HPDE6-E6E7 (cell line): ENCODE measurements around the gene ACTRT2.

Experiments used
- DNase-seq: peaks from one replicate; pipeline ENCODE4 v3.0.0; 2011; ENCODE audit warnings: missing footprints; ENCODE audit errors: extremely low spot score

ACTRT2 gene

GRCh38 chr1:3017440-3018050 lies 3.7 kb upstream of the ACTRT2 start:
- DNase-seq, result no peak

GRCh38 chr1:3018051-3018471 lies 3.2 kb upstream of the ACTRT2 start:
- DNase-seq, result no peak

GRCh38 chr1:3018576-3018975 lies 2.7 kb upstream of the ACTRT2 start:
- DNase-seq, result no peak

- no peak for DNase-seq
Observed at GRCh38 chr1:3019007-3019515, 2.2 kb upstream of the ACTRT2 start.

GRCh38 chr1:3019516-3020051 lies 1.7 kb upstream of the ACTRT2 start:
- DNase-seq, result no peak

- DNase-seq, result no peak
Observed at GRCh38 chr1:3020263-3020909, 881 bp upstream of the ACTRT2 start.

- DNase-seq, result no peak
Observed at GRCh38 chr1:3021801-3022401, 634 bp downstream of the ACTRT2 start.

- no peak for DNase-seq
Observed at GRCh38 chr1:3022511-3022973, 1.3 kb downstream of the ACTRT2 start.

GRCh38 chr1:3022976-3023375 lies 1.7 kb downstream of the ACTRT2 start:
- DNase-seq, result no peak

GRCh38 chr1:3024019-3024418 lies 2.8 kb downstream of the ACTRT2 start:
- DNase-seq, result no peak

GRCh38 chr1:3024588-3024987 lies 3.3 kb downstream of the ACTRT2 start:
- DNase-seq, result no peak

GRCh38 chr1:3026124-3026523 lies 4.9 kb downstream of the ACTRT2 start:
- no peak for DNase-seq

- no peak for DNase-seq
Observed at GRCh38 chr1:3026581-3027391, 5.5 kb downstream of the ACTRT2 start.

- no peak for DNase-seq
Observed at GRCh38 chr1:3027611-3028371, 6.5 kb downstream of the ACTRT2 start.

GRCh38 chr1:3028531-3029282 lies 7.4 kb downstream of the ACTRT2 start:
- DNase-seq, result no peak

- no peak for DNase-seq
Observed at GRCh38 chr1:3029481-3029961, 8.3 kb downstream of the ACTRT2 start.

GRCh38 chr1:3029991-3030662 lies 8.9 kb downstream of the ACTRT2 start:
- DNase-seq, result no peak

- no peak for DNase-seq
Observed at GRCh38 chr1:3030663-3031381, 9.6 kb downstream of the ACTRT2 start.
